Measurements from ENCODE around the gene ODC1.
"Not testable (repeated sequence)": the region's sequence is repeated elsewhere in the genome, so short reads cannot be mapped to it uniquely, and the experiment has no call there.

ODC1 gene

GRCh38 chr2:10447300-10447894 lies 730 bp downstream of the ODC1 start:
- peaks cover 51% of the 10 kb centered on the region for H3K79me2 ChIP-seq (ENCODE audit: insufficient read depth, low read depth)
- peak overlapping the region; percentile 85 for H3K4me2 ChIP-seq
- TF ChIP-seq, protein P1, sequence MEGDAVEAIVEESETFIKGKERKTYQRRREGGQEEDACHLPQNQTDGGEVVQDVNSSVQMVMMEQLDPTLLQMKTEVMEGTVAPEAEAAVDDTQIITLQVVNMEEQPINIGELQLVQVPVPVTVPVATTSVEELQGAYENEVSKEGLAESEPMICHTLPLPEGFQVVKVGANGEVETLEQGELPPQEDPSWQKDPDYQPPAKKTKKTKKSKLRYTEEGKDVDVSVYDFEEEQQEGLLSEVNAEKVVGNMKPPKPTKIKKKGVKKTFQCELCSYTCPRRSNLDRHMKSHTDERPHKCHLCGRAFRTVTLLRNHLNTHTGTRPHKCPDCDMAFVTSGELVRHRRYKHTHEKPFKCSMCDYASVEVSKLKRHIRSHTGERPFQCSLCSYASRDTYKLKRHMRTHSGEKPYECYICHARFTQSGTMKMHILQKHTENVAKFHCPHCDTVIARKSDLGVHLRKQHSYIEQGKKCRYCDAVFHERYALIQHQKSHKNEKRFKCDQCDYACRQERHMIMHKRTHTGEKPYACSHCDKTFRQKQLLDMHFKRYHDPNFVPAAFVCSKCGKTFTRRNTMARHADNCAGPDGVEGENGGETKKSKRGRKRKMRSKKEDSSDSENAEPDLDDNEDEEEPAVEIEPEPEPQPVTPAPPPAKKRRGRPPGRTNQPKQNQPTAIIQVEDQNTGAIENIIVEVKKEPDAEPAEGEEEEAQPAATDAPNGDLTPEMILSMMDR (conservative IDR thresholded peaks at IDR 0.05; ENCODE audit: low read depth, low read length): no peak
- H3K9ac ChIP-seq: peak overlapping the region; percentile 95
- H3K27ac ChIP-seq: peak overlapping the region; percentile 89
- no peaks in the 10 kb centered on the region for H3K27me3 ChIP-seq (ENCODE audit: insufficient read depth, low read depth)
- no peak overlapping the region for H2AFZ ChIP-seq (ENCODE audit: low read depth)
- peaks cover 43% of the 10 kb centered on the region for H3K4me1 ChIP-seq (ENCODE audit: low read depth, poor library complexity, severe bottlenecking)
- H3K36me3 ChIP-seq (ENCODE audit: insufficient read depth): peaks cover 28% of the 10 kb centered on the region
- peaks cover 26% of the 10 kb centered on the region for H4K20me1 ChIP-seq (ENCODE audit: insufficient read depth)
- H3K4me3 ChIP-seq (IDR thresholded peaks at IDR 0.05; ENCODE audit: insufficient read depth, low read depth, low read length): peak overlapping the region; percentile 19

DNA sequence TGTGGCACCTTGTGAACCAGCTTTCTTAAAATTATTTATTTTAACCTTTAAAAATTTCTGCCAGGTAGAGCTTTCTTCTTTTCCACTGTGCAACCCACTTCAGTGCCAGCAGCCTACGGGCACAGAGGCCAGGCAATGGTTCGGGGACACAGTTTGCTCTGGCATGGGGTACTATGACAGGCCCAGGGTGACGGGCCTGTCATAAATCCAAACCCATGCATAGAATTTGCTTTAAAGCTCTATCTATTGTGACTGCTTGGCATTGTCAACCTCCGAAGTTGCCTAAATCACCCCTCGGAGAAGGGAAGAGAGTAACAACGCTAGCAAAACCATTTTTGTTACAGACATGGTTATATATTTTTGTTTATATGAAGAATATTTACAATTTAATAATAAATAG lies 1.5 kb downstream of the ODC1 start:
- H3K27ac ChIP-seq: peak overlapping the region; percentile 89
- peak overlapping the region; percentile 85 for H3K4me2 ChIP-seq
- no peaks in the 10 kb centered on the region for H3K27me3 ChIP-seq (ENCODE audit: insufficient read depth, low read depth)
- no peak overlapping the region for H3K4me3 ChIP-seq (IDR thresholded peaks at IDR 0.05; ENCODE audit: insufficient read depth, low read depth, low read length)
- peaks cover 26% of the 10 kb centered on the region for H4K20me1 ChIP-seq (ENCODE audit: insufficient read depth)
- no peak overlapping the region for H2AFZ ChIP-seq (ENCODE audit: low read depth)
- peaks cover 39% of the 10 kb centered on the region for H3K4me1 ChIP-seq (ENCODE audit: low read depth, poor library complexity, severe bottlenecking)
- TF ChIP-seq, protein P1 (conservative IDR thresholded peaks at IDR 0.05; ENCODE audit: low read depth, low read length): no peak
- H3K9ac ChIP-seq: peak overlapping the region; percentile 95
- H3K36me3 ChIP-seq (ENCODE audit: insufficient read depth): peaks cover 36% of the 10 kb centered on the region
- H3K79me2 ChIP-seq (ENCODE audit: insufficient read depth, low read depth): peaks cover 51% of the 10 kb centered on the region

DNA sequence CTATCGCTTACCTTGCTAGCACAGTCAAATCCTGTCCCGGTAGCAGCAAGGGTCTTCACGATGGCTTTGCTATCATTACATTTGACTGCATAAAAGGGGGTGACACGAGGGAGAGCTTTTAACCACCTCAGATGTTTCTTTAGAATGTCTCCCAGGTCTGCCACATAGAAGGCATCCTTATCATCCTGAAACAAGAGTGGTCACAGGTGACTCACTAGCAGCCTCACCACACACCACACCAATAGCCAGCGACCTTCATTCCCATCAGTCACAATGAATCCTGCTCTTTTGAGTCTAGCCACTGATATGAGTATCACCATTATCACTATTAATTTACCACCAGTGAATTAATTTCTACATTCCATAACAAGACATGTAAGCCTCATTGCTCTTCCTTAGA lies 3.7 kb downstream of the ODC1 start:
- Histone ChIP-seq H2AFZ (ENCODE audit: low read depth) (no peak overlapping the region), H3K27ac (peak overlapping the region; percentile 89; the same call in 1 of the 2 replicates), H3K79me2 (ENCODE audit: insufficient read depth, low read depth) (peaks cover 51% of the 10 kb centered on the region), H3K36me3 (ENCODE audit: insufficient read depth) (peaks cover 41% of the 10 kb centered on the region), H3K27me3 (ENCODE audit: insufficient read depth, low read depth) (no peaks in the 10 kb centered on the region), H4K20me1 (ENCODE audit: insufficient read depth) (peaks cover 30% of the 10 kb centered on the region), H3K4me3 (IDR thresholded peaks at IDR 0.05; ENCODE audit: insufficient read depth, low read depth, low read length) (no peak overlapping the region), H3K4me2 (peak overlapping the region; percentile 85), H3K4me1 (ENCODE audit: low read depth, poor library complexity, severe bottlenecking) (peaks cover 29% of the 10 kb centered on the region), H3K9ac (no peak overlapping the region)
- TF ChIP-seq, protein P1 (conservative IDR thresholded peaks at IDR 0.05; ENCODE audit: low read depth, low read length): no peak

DNA sequence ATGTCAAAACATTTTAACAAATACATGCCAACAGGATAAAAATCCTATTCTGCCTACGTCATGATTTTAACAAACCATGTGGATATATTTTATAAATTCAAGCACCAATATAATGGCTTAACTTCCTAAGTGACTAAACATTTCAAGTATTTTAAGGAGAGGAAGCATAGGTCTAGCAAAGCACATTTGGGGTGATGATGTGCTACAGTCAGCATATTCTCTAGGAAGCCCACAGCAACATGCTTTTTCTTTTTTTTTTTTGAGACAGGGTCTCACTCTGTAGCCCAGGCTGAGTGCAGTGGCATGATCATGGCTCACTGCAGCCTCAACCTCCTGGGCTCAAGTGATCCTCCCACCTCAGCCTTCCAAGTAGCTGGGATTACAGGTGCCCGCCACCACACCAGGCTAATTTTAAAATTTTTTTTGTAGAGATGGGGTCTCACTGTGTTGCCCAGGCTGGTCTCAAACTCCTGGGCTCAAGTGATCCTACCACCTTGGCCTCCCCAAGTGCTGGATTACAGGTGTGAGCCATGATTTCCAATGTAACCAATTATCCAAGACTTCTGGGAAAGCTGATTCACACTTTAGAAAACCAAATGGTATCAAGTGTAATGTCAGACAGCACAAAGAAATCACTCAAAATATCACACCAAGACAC lies 5.5 kb downstream of the ODC1 start:
- peaks cover 41% of the 10 kb centered on the region for H3K36me3 ChIP-seq (ENCODE audit: insufficient read depth)
- H3K4me3 ChIP-seq (IDR thresholded peaks at IDR 0.05; ENCODE audit: insufficient read depth, low read depth, low read length); H3K4me2 ChIP-seq: not testable (repeated sequence)

DNA sequence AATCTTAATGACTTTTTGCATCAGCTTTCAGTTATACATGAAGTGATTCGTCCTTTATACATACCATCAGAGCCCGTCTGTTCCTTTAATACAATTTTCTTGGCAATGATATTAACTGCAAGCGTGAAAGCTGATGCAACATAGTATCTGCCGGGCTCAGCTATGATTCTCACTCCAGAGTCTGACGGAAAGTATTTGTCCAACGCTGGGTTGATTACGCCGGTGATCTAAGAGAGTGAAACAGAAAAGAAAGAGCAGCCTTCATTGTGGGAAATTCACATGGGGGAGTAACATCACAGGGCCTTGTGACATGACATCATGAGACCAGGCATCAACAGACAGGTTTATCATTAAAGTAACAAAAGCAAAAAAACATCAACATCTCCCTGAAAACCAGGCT lies 6.2 kb downstream of the ODC1 start:
- peaks cover 41% of the 10 kb centered on the region for H3K36me3 ChIP-seq (ENCODE audit: insufficient read depth)
- no peak overlapping the region for H3K4me3 ChIP-seq (IDR thresholded peaks at IDR 0.05; ENCODE audit: insufficient read depth, low read depth, low read length)
- no peak overlapping the region for H2AFZ ChIP-seq (ENCODE audit: low read depth)
- no peak overlapping the region for H3K4me2 ChIP-seq
- H3K9ac ChIP-seq: no peak overlapping the region
- peaks cover 43% of the 10 kb centered on the region for H3K79me2 ChIP-seq (ENCODE audit: insufficient read depth, low read depth)
- H3K27ac ChIP-seq: no peak overlapping the region
- H3K4me1 ChIP-seq (ENCODE audit: low read depth, poor library complexity, severe bottlenecking): peaks cover 21% of the 10 kb centered on the region
- H3K27me3 ChIP-seq (ENCODE audit: insufficient read depth, low read depth): no peaks in the 10 kb centered on the region
- peaks cover 28% of the 10 kb centered on the region for H4K20me1 ChIP-seq (ENCODE audit: insufficient read depth)
- TF ChIP-seq, protein P1 (conservative IDR thresholded peaks at IDR 0.05; ENCODE audit: low read depth, low read length): no peak

More for the DNA sequence above, 5.5 kb downstream of the ODC1 start:
- Histone ChIP-seq H4K20me1 (ENCODE audit: insufficient read depth) (peaks cover 30% of the 10 kb centered on the region), H3K4me1 (ENCODE audit: low read depth, poor library complexity, severe bottlenecking) (peaks cover 21% of the 10 kb centered on the region), H3K79me2 (ENCODE audit: insufficient read depth, low read depth) (peaks cover 50% of the 10 kb centered on the region)
- H3K27ac ChIP-seq; H3K27me3 ChIP-seq (ENCODE audit: insufficient read depth, low read depth); H2AFZ ChIP-seq (ENCODE audit: low read depth); H3K9ac ChIP-seq: not testable (repeated sequence)
